ENCODE data around the gene GTF3C2.

GTF3C2 gene, protein sequence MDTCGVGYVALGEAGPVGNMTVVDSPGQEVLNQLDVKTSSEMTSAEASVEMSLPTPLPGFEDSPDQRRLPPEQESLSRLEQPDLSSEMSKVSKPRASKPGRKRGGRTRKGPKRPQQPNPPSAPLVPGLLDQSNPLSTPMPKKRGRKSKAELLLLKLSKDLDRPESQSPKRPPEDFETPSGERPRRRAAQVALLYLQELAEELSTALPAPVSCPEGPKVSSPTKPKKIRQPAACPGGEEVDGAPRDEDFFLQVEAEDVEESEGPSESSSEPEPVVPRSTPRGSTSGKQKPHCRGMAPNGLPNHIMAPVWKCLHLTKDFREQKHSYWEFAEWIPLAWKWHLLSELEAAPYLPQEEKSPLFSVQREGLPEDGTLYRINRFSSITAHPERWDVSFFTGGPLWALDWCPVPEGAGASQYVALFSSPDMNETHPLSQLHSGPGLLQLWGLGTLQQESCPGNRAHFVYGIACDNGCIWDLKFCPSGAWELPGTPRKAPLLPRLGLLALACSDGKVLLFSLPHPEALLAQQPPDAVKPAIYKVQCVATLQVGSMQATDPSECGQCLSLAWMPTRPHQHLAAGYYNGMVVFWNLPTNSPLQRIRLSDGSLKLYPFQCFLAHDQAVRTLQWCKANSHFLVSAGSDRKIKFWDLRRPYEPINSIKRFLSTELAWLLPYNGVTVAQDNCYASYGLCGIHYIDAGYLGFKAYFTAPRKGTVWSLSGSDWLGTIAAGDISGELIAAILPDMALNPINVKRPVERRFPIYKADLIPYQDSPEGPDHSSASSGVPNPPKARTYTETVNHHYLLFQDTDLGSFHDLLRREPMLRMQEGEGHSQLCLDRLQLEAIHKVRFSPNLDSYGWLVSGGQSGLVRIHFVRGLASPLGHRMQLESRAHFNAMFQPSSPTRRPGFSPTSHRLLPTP

GRCh38 chr2:27356382-27357181, at the start of gene GTF3C2:
Gene GTF3C2, minus strand, starts transcription at chr2:27356764. Its CDS starts 13,210 bp downstream, at chr2:27343554.
- DNase-seq, result peak; percentile 94

DNA sequence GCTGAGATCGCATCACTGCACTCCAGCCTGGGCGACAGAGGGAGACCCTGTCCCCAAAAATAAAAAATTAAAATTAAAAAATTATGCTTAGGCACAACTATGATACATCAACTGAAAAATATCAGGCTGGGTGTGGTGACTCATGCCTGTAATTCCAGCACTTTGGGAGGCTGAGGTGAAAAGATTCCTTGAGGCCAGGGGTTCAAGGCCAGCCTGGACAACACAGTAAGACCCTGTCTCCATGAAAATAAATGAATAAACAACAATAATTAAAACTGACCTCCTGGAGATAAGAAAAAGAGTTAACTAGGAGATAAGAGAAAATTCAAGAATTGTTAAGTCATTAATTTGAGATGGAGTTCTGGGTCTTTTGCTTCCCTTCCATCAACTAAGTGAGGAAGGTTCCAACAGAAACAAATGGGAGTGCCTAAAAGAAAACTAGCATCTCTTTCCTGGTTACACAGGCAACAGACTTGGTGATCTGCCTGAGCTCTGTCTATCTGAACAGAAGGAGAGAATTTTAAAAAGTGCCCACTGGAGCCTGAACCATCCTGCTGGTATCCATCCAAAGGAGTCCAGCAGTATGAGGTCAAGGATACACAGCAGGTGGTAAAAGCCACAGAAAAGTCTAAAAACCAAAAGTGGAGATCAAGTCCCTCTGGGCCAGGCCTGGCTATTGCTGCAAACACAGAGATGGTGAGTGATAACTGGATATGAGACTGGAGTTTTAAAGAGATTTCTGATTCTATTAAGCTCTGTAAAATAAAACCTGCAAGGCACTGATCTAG, 44.0 kb upstream of the GTF3C2 start:
- no peak for DNase-seq

GRCh38 chr2:27398962-27399361, 42.4 kb upstream of the GTF3C2 start:
- no peak for DNase-seq

GRCh38 chr2:27393225-27393624, 36.7 kb upstream of the GTF3C2 start:
- DNase-seq, result no peak

DNA sequence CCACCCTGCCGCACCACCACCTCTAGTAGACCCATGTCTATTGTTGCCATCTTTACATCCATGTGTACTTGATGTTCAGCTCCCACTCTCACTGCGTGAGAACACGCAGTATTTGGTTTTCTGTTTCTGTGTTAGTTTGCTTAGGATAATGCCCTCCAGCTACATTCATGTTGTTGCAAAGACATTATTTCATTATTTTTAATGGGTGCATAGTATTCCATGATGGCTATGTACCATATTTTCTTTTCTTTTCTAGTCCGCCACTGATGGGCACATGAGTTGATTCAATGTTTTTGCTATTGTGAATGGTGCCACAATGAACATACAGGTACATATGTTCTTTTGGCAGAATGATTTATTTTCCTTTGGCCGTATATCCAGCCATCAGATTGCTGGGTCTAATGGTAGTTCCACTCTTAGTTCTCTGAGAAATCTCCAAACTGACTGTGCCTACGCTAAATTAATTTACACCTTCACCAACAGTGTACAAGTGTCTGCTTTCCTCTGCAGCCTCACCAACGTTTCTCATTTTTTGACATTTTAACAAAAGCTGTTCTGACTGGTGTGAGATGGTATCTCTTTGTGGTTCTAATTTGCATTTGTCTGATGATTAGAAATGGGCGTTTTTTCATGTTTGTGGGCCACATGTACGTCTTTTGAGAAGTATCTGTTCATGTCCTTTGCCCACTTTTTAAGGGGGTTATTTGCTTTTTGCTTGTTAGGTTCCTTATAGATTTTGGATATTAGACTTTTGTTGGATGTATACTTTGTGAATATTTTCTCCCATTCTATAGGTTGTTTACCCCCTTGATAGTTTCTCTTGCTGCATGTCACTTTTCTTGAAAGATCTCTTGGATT, 34.5 kb upstream of the GTF3C2 start:
- peak in 1 of 2 donors; percentile 74 for DNase-seq

- DNase-seq, result no peak
These were observed 25.1 kb upstream of the GTF3C2 start for GRCh38 chr2:27381577-27382181.

GRCh38 chr2:27380626-27381545, 24.3 kb upstream of the GTF3C2 start, which contains the start of gene ZNF513:
Gene ZNF513, minus strand, starts transcription at chr2:27380734. Its CDS starts 208 bp downstream, at chr2:27380526.
- peak; percentile 90 to 91 for DNase-seq

GRCh38 chr2:27379836-27380625, 23.5 kb upstream of the GTF3C2 start:
- DNase-seq, result peak; percentile 50 to 58

DNA sequence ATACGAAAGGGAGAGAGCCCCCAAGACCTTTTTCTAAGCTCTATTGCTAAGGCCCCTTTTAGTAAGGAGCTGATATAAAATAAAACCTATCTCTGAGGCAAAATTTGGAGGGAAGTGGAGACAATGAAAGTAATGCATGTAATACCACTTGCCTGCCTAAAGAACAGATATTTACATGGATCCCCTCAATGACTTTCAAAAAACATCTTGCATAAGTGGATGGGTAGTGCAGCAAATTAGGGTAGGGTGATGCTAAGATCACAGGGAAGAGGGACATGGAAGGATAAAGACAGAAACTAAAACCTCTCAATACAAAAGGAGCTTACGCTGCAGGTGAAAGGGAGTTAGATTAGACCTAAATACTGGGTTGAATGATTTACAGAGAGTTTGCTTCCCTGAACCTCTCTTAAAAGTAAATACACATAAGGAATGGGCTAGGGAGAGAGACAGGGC, 22.8 kb upstream of the GTF3C2 start:
- DNase-seq, result no peak

DNA sequence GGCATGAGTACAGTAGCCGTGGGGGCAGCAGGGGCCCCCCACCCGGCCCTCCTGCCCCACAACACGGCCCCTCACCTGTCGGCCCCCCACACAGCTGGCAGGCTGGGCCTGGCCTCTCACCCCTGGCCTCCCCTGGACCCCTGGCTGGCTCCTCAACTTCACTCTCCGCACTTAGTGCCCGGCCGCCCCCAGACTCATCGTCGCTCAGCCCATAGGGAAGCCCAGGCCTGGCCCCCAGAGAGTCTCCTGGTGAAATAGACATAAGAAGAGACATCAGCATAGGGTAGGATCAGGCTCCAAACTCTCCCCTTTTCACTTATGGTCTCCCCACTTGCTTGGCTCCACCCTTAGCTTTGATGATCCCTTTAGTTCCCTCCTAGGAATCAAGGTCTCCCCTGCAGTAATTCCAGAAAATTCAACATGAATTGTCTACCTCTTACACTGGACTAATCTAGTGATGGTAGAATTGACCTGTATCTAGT, 22.3 kb upstream of the GTF3C2 start:
- no peak for DNase-seq

DNA sequence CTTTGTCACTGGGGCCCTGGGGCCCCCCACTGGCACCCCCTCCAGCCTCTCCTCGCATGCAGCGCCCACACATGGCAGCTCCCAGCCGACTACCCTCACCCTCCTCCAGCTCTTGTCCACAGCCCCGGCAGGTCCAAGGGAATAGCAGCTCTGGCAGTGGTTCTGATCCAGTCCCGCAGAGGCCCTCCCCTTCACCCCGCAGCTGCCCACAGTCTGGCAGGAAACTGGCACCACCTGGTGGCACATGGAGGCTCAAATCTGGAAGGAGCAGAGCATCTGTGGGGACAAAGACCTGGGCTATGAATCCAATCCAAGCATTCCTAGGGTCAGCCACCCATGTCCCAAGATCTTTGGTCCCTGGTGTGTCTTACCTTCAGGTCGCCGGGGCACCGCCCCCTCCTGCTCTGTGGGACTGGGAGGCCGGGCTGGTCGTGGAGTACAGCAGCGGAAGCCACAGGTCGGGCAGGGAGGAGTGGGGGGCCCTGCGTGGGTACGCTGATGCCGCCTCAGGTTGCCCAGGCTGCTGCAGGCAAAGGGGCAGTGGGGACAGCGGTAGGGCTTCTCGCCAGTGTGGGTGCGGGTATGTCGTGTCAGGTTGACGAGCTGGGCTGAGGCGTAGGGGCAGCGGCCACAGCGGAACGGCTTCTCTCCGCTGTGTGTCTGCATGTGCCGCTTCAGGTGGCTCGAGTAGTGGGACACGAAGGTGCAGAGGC, 21.7 kb upstream of the GTF3C2 start:
- no peak for DNase-seq

GRCh38 chr2:27377618-27378095, 21.1 kb upstream of the GTF3C2 start:
- DNase-seq, result no peak

- DNase-seq, result no peak
These were observed 20.5 kb upstream of the GTF3C2 start for GRCh38 chr2:27376866-27377617.

DNA sequence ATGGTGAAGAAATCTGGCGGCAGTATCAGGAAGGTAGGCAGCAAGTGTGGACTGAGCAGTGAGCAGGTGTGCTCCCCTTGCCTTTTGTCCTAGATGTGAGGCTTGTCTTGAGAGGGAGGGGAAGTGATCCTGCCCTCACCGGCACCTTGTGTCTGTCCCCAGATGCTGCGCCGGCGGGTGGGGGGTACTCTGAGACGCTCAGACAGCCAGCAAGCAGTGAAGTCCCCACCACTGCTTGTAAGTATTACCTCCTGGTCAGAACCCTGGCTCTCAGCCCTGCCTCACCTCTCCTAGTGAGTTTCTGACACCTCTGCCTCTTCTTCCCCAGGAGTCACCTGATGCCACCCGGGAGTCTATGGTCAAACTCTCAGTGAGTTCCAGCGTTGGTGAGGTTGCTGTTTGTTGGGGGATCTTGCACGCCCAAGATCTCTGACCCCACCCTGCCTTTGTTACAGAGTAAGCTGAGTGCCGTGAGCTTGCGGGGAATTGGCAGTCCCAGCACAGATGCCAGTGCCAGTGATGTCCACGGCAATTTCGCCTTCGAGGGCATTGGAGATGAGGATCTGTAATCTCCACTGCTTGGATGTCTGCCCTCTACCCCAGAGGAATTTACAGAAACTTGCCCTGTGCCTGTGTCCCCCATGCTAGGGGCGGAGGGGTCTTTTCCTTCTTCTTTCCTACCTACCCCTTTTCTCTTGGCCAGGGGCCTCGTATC, 19.7 kb upstream of the GTF3C2 start:
- DNase-seq, result no peak

DNA sequence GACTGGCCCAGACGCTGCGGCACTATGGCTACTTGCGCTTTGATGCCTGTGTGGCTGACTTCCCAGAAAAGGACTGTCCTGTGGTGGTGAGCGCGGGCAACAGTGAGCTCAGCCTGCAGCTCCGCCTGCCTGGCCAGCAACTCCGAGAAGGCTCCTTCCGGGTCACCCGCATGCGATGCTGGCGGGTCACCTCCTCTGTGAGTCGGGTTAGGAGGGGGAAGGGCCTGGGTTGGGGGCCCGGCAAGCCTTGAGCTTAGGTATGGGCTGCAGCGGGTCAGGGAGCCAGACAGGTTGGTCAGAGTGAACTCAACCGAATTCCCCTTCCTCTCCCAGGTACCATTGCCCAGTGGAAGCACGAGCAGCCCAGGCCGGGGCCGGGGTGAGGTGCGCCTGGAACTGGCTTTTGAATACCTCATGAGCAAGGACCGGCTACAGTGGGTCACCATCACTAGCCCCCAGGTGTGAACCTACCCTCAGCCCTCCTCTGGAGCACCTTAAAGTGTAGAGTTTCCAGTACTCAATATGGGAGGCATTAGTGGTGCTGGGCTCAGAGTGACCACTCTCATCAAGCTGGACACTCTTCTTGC, 19.0 kb upstream of the GTF3C2 start:
- DNase-seq, result no peak

DNA sequence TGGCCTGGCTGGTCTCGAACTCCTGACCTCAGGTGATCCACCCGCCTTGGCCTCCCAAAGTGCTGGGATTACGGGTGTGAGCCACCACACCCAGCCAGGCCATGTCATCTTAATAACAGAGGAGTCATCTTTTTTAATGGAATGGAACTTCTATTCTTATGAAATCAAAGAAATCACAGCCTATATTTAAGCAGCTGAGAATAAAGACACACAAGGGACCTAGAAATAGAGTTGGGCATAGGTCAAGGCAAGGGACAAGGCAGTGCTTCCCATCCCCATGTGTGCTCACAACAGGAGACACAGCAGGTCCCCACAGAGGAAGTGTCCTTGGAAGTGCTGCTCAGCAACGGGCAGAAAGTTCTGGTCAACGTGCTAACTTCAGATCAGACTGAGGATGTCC, 17.0 kb upstream of the GTF3C2 start:
- no peak for DNase-seq
